HG03565 (cell line): ENCODE data around the gene UBA5.

Experiments used
- ATAC-seq: cut with Tn5 transposase; IDR thresholded peaks from one replicate; pipeline ENCODE4 v1.9.1; 2021; ENCODE audit warnings: mild to moderate bottlenecking, moderate library complexity; ENCODE audit not compliant: unreplicated experiment

The UBA5 gene

DNA sequence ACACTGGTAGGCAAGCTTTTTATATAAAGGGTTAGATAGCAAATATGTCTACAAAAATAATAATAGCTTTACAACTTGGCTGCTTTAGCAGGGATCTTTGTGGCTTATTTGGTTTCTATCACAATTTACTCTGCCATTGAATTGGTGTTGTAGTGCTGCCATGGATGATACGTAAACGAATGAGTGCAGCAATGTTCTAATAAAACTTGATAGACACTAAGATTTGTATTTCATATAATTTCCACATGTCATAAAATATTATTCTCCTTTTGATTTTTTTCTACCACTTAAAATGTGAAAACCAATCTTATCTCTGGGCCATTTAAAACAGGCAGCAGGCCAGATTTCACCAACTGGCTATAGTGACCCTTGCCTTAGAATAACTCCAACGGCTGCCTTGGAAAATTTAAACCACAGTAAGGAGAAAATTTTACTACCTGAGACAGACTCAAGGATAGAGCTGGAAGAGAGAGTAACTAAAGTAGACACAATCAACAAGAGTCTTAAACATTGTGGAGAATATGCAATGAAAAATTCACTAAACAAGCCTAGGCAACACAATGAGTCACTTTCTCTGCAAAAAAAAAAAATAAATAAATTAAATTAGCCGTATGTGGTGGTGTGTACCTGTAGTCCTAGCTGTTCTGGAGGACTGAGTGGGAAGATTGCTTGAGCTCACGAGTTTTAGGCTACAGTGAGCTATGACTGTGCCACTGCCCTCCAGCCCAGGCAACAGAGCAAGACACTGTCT lies 54.0 kb downstream of the UBA5 start:
- ATAC-seq = no peak

DNA sequence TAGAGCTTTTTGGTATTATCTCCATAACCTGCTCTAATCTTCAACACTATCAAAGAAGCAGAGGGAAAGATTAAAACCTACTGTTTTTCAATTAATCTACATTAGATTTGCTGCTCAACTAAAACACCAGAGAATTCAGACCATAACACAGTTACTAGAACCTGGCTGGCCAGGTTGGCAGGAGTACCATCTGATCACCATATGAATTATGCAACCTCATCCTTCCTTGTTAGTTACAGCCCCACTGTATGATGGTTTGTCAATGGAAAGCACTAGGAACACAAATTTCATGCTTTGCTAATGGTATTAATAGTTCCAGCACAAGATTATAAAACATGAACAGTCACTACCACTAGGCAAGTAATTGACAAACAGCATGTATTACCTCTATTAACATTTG lies 56.2 kb downstream of the UBA5 start:
- no peak for ATAC-seq

DNA sequence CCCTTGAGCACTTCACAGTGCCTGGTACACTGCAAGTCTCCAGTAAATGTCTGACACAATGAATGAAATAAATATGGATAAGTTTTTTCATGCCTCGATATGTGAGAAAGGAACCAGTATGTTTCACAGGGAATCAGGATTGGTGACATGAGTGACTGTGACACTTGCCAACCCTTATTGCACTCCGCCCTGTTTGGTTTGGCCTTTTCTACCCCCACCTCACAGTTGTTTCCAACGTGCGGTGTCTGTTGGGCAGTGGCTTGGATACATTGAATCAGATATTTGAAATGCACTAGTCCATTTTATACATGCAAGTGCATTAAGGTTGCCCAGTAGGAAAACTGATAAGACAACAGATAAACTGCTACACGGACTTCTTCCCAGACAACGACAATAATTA lies 60.1 kb downstream of the UBA5 start:
- ATAC-seq = no peak

DNA sequence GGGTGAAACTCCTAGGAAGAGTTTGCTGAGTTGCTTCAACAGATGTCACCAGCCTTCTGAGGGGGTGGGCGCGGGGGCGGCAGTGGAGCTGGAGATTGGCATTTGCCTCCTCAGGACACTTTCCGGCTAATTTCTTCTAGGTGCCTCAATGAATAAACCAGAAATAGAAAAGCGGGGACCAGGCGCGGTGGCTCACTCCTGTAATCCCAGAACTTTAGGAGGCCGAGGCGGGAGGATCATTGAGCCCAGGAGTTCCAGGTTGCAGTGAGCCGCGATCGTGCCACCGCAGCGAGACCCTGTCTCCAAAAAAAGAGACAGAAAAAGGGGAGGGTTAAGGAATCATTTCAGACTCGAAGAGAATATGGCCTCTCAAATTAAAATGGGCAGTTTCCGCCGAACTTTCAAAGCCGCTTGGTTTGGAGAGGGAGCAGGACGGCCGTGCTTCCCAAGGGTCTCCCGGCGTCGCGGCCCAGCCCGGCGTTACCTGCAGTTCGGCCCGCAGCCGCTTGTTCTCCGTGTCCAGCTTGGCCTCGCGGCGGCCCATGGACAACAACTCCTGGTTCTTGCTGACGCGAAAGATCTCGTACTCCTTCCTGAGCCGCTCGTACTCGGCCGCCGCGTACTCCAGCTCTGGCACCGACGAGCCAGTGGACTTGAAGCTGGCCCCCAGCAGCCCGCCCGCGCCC lies 61.5 kb downstream of the UBA5 start:
- ATAC-seq = no peak

GRCh38 chr3:132722165-132723023 lies 62.3 kb downstream of the UBA5 start, which contains the start of gene NPHP3:
Gene NPHP3 (minus strand): TSS chr3:132722409. CDS start chr3:132722355, 54 bp downstream.
- peak; percentile 49 for ATAC-seq

GRCh38 chr3:132723024-132723950 lies 63.2 kb downstream of the UBA5 start:
- no peak for ATAC-seq

- ATAC-seq = no peak
Measured at GRCh38 chr3:132726341-132726823, 66.3 kb downstream of the UBA5 start.
